Stimulated activated CD8-positive, alpha-beta memory T cell treated with anti-CD3 and anti-CD28 coated beads, Interleukin-15, amount 100 ng/mL, for 24 hours (primary cell): ENCODE results near the gene DNAH1.
"Not testable (repeated sequence)": the region's sequence is repeated elsewhere in the genome, so short reads cannot be mapped to it uniquely, and the experiment has no call there.

Experiments
- DNase-seq: peaks from one replicate; pipeline ENCODE4 v3.0.0-alpha.2; 2020; ENCODE audit warnings: low read depth

DNAH1 gene

GRCh38 chr3:52315977-52316764, at the start of gene DNAH1:
Gene DNAH1, plus strand, starts transcription at chr3:52316319. Its CDS starts 6,124 bp downstream, at chr3:52322443.
- no peak for DNase-seq

GRCh38 chr3:52268036-52268435, 48.1 kb upstream of the DNAH1 start:
- no peak for DNase-seq

DNA sequence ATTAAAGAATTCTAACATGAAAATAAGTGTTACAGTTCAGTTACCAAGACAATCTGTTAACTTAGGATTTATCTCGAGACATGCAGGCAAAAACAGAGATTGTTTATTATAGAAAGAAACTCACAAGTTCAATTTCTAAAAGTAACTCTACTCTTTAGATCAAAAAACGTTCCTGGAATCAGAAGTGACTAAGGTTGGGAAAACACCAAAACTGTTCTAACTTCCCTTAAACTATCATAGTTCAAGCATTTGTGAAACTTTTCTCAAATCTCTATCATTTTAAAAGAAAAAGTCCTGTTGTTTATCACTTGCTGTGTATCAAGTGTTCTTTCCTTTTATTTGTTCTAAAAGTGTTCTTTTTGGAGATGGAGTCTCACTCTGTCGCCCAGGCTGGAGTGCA, 46.3 kb upstream of the DNAH1 start:
- DNase-seq, result no peak

DNA sequence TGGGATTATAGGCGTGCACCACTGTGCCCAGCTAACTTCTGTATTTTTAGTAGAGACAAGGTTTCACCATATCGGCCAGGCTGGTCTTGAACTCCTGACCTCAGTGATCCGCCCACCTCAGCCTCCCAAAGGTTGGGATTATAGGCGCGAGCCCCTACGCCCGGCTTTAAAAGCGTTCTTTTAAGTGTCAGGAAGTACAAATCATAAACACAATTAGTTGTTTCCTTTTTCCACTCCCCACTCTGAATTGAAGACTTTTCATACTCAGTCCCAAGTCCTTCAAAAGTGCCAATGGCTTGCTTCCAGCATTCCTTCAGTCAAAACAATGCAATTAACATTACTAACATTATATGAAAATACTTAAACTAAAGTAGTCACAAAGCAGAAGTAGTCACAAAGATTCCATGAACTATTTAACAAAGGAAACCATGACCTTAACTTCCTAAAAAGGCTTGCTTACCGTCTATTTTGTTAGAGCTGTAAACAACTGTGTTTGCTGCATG, 45.8 kb upstream of the DNAH1 start:
- DNase-seq, result no peak

DNA sequence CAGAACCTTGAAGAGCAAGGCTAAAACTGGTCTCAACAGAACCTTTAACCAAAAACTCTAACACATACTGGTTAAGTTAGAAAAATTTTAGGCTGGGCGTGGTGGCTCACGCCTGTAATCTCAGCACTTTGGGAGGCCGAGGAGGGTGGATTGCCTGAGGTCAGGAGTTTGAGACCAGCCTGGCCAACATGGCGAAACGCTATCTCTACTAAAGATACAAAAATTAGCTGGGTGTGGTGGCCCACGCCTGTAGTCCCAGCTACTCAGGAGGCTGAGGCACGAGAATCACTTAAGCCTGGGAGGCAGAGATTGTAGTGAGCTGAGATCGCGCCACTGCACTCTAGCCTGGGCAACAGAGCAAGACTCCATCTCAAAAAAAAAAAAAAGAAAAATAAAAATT, 43.9 kb upstream of the DNAH1 start:
- DNase-seq, result not testable (repeated sequence)

- DNase-seq, result no peak
Measured at GRCh38 chr3:52272831-52273230, 43.3 kb upstream of the DNAH1 start.

DNA sequence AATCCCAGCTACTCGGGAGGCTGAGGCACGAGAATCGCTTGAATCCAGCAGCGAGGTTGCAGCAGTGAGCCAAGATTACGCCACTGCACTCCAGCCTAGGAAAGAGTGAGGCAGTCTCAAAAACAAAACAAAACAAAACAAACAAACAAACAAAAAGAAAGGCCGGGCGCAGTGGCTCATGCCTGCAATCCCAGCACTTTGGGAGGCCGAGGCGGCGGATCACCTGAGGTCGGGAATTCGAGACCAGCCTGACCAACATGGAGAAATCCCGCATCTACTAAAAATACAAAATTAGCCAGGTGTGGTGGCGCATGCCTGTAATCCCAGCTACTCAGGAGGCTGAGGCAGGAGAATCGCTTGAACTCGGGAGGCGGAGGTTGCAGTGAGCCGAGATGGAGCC, 41.3 kb upstream of the DNAH1 start:
- not testable (repeated sequence) for DNase-seq

DNA sequence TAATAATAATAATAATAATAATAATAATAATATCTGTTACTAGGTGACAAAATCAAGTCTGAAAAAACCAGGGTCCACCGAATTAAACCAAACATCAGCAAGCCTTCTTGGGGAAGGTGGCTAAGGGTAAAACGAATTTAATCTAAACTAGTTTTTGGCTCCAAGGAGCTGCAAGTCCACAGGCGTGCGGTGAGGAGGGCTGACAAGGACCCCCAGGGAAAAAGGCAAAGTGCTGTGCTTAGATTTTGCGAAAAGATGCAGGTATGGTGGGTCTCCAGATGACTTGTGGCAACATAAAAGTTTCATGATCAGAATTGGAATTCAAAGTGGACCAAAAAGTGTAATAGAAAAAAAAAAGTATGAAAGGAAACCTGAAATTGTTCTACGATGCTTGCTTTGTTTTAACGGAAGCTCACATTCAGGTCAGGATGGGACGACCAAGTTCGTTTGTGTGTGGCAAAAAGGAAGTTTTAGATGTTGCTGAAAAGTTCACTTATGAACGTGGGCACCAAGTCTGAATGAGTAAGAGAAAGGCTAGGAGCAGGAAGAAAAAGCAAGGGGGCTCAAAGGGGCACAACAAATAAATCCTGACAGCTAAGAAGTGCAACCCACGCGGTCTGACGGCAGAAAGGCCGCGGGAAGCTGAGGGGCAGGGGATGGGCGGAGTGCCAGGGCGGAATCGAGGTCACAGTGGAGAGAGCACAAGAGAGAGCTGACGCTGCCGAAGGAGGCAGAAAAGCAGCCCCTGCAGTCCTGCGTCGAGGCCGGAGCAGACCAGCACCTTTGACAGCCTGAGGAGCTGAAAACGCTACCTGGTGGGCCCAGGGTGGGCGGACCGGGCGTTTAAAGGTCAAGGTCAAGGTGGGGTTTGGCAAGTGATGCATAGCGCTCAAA, 38.8 kb upstream of the DNAH1 start:
- peak; percentile 47 for DNase-seq

DNA sequence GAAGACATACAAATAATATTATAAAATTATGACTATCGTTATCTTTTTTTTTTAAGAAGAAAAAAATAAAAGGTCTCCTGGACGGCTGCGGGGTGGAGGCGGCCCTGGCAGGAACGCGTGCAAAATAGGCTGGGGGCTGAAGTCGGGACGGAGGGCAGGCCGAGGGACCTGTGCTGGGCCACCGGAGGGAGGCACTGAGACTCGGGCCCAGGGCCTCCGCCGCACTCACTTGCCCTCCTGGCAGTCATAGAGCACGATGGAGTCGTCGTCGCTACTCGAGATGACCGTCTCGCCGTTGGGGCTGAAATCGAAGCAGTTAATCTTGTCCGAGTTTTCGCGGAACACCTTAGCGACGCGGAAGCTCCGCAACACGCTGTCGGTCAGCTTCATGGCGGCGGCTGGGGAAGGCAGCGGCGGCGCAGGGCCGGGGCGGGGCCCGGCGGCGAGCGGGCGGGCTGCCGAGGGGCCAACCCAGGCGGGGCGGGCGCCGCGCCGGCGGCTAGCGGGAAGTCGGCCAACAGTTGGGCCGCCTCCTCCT, 38.1 kb upstream of the DNAH1 start:
- DNase-seq, result peak; percentile 36

DNA sequence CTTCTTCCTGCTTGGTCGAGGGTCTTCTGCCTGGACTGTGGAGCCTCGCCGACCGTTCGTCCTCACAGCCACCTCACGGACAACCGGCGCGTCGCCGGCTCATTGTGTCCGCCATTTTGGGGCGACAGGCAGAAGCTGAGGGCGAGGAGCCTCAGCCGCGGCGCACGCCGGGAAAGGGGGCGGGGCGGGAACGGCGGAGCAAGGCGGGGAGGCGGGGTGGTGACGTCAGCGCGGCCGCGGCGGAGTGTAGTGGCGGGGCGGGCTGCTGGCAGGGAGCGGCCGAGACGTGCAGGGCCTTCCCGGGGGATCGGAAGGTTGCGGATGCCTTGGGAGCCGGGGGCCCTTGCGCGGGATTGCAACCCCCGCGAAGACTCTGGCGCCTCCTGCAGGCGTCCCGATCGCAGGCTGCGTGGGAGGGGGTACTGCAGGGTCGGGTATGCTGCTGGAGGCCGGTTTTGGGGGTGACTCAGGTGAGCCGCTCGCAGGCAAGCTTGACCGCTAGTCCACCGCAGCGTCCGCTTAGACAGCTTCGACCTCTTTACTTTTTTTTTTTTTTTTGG, 37.5 kb upstream of the DNAH1 start, which contains the start of gene WDR82:
TSS of gene WDR82 (minus strand) at position 140 of the 560 bp plus-strand sequence. CDS start 288 bp downstream, outside the sequence.
- peak; percentile 100 for DNase-seq

- no peak for DNase-seq
Measured at GRCh38 chr3:52279596-52279995, 36.5 kb upstream of the DNAH1 start.

DNA sequence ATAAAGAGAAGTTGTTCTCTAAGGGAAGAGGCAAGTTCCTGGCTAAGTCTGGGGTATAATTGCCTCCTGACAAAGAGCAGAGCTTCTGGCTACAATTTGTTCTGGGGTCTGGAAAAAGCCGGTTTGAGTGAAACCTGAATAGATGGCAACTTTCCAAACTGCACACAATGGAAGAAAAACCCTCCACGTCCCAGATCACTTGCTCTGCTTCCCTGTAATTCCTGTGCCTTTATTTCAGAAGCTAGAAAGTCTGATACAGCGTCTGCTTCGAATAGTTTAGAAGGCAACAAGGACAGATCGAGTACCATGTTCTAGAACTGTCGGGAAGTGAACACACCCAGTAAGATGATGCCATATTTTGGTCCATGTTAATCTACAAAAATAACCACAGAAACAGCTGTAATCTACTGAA, 36.1 kb upstream of the DNAH1 start:
- DNase-seq, result no peak

- no peak for DNase-seq
Measured at GRCh38 chr3:52281981-52282801, 33.9 kb upstream of the DNAH1 start.

DNA sequence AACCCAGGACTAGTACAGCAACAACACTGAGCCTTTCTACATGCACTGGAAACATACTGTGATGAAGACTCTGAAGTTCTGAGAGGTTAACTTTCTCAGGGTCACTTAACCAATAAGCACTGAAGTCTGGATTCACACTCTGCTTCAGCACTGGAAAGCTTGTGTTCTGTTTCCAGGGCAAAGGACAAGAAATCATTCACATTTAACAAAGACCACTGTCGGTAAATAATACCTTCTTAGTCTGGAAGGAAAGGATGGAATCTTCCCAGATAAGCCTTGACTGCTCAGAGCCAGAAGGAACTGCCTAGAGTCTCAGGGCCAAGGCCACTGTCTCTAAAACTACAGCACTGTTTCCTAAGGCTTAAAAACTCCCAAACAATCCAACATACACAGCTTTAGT, 32.8 kb upstream of the DNAH1 start:
- DNase-seq, result no peak

GRCh38 chr3:52284051-52284450, 32.1 kb upstream of the DNAH1 start:
- DNase-seq, result not testable (repeated sequence)

GRCh38 chr3:52286777-52287110, 29.4 kb upstream of the DNAH1 start:
- DNase-seq, result no peak

GRCh38 chr3:52288674-52289073, 27.4 kb upstream of the DNAH1 start:
- DNase-seq, result no peak

DNA sequence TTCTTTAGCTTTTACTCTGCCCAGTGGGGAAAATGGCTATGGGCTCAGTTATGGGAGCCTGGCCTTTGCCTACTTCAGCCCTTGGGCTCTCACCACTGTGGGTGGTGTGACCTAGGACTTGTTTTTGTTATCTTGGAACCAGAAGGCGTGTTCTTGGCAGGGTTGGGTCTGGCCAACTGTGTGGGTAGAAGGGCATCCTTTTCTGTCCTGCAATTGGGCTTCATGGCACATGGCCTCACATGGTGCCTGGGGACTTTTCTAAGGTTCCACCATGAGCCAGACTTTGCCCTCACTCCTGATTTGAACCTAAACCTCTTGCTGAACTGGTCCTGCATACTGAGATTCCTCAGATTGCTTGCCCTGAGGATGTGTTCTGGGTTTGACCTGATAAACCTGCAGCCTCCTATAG, 26.8 kb upstream of the DNAH1 start:
- no peak for DNase-seq

DNA sequence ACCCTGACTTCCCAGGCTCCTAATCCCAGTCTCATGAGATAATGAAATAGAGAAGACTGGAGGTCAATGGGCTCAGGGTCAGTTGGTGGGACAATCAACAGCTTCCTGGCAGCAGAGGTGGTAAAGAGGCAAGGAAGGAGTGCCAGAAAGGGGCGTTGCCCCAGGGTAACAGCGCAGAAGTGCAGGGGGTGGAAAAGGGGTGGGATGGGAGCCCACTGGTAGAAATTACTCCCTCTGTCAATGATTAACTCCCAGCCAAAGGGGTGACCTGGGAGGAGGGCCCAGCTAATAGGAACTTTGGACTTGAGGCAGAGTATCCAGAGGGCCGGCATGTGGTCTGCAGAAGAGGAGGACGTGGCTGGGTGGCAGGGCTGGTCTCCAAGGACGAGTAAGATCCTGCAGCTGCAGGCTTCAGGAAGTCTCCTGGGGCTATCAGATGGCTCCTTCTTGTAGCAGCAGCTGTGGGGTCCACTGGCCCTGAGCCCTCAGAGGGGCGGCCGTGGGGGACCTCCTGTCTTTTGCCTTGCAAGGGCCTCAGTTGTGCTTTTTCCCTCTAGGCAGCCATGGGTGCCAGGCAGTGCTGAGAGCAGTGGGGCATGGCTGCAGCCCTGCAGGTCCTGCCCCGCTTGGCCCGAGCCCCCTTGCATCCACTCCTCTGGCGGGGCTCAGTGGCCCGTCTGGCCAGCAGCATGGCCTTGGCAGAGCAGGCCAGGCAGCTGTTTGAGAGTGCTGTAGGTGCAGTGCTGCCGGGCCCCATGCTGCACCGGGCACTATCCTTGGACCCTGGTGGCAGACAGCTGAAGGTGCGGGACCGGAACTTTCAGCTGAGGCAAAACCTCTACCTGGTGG, 26.1 kb upstream of the DNAH1 start:
- no peak for DNase-seq
